PC-3 (cell line): Measurements from ENCODE around the gene LYPLA2.

Source experiments
- EZH2phosphoT487 ChIP-seq: fragments of 300-600 bp; sonication (generic); IDR thresholded peaks from 2 replicates; pipeline ENCODE4 v1.6.1; 2018; ENCODE audit warnings: mild to moderate bottlenecking, antibody characterized with exemption, low read length, borderline replicate concordance
- TF ChIP-seq, protein P1 (sequence below): fragments of 300-600 bp; sonication (generic); conservative IDR thresholded peaks from 2 replicates; pipeline ENCODE4 v1.5.1; 2017; ENCODE audit warnings: antibody characterized with exemption, low read depth, mild to moderate bottlenecking, low read length

DNA sequence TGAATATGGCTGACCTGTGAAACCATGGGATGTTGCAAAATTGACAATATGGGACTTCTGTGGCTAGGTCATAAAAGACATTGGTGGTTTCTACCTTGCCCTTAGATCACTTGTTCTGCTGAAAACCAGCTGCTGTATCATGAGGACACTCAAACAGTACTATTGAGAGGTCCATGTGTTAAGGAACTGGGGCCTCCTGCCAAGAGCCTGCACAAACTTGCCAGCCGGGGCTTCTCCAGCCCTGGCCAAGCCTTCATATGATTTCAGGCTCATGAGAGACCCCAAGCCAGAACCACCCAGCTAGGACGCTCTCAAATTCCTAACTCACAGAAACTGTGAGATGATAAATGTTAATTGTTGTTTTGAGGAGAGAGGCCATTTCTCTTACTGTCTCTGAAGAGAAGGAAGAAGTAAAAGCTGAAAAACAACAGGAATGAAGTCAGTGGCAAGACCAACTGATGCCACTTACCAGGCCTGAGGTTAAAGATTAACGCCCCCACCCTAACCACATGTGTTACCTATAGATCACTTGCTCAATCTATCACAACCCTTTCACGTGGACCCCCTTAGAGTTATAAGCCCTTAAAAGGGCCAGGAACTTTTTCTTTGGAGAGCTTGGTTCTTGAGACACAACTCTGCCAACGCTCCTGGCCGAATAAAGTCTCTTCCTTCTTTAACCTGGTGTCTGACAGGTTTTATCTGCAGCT, 16.6 kb upstream of the LYPLA2 start:
- TF ChIP-seq, protein P1, sequence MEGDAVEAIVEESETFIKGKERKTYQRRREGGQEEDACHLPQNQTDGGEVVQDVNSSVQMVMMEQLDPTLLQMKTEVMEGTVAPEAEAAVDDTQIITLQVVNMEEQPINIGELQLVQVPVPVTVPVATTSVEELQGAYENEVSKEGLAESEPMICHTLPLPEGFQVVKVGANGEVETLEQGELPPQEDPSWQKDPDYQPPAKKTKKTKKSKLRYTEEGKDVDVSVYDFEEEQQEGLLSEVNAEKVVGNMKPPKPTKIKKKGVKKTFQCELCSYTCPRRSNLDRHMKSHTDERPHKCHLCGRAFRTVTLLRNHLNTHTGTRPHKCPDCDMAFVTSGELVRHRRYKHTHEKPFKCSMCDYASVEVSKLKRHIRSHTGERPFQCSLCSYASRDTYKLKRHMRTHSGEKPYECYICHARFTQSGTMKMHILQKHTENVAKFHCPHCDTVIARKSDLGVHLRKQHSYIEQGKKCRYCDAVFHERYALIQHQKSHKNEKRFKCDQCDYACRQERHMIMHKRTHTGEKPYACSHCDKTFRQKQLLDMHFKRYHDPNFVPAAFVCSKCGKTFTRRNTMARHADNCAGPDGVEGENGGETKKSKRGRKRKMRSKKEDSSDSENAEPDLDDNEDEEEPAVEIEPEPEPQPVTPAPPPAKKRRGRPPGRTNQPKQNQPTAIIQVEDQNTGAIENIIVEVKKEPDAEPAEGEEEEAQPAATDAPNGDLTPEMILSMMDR = no peak
- TF ChIP-seq EZH2phosphoT487 = no peak
